GM12801 (cell line): ENCODE data around the gene DLGAP1.

Experiments used
- TF ChIP-seq, protein P1 (sequence below): IDR thresholded peaks from one replicate; pipeline ENCODE4 v1.5.1; 2011; ENCODE audit warnings: control low read depth; ENCODE audit not compliant: insufficient read length; ENCODE audit errors: extremely low read depth

Gene DLGAP1

GRCh38 chr18:4181882-4182568 is 273.1 kb downstream of the DLGAP1 start:
- TF ChIP-seq, protein P1, sequence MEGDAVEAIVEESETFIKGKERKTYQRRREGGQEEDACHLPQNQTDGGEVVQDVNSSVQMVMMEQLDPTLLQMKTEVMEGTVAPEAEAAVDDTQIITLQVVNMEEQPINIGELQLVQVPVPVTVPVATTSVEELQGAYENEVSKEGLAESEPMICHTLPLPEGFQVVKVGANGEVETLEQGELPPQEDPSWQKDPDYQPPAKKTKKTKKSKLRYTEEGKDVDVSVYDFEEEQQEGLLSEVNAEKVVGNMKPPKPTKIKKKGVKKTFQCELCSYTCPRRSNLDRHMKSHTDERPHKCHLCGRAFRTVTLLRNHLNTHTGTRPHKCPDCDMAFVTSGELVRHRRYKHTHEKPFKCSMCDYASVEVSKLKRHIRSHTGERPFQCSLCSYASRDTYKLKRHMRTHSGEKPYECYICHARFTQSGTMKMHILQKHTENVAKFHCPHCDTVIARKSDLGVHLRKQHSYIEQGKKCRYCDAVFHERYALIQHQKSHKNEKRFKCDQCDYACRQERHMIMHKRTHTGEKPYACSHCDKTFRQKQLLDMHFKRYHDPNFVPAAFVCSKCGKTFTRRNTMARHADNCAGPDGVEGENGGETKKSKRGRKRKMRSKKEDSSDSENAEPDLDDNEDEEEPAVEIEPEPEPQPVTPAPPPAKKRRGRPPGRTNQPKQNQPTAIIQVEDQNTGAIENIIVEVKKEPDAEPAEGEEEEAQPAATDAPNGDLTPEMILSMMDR, result no peak

GRCh38 chr18:4181086-4181485 is 274.0 kb downstream of the DLGAP1 start:
- TF ChIP-seq, protein P1, result no peak

- TF ChIP-seq, protein P1, result no peak
Measured at GRCh38 chr18:4172196-4173100, 282.7 kb downstream of the DLGAP1 start.

GRCh38 chr18:4157352-4157751 is 297.8 kb downstream of the DLGAP1 start:
- TF ChIP-seq, protein P1, result no peak

DNA sequence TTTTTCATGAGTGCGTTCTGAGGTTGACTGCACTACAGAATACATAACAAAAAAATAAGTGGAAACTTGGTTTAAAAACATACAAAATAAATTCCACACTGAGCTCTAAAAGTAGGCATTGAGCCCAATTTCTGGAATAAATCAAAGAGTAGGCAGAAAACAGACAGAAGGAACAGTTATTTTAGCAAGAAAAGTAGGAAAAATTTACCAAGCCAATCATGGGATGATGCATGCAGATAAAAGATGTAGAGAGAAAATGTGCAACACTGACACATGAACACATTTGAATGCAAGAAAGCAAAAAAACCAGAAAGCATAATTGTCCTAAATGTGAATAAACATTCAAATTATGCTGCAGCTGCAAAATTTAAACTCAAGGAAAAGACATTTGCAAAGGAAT is 308.3 kb downstream of the DLGAP1 start:
- TF ChIP-seq, protein P1, result no peak

DNA sequence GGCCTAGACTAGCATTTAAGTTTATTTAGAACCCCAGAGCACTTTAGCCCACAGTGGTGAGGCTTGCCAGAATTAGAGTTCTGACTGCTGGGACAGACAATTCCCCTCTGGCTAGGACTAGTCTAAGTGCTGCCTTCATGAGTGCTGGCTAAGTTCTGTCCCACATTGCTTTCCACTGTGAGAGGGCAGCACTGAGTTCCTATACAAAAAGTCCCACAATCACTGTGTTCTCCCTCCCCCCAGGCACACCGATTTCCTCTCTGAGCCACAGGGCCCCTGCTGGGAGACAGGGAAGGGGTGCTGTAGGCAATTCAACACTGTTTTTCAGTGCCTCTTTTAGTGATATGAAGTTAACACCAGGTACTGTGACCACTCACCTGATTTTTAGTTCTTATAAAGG is 310.9 kb downstream of the DLGAP1 start:
- TF ChIP-seq, protein P1, result no peak

DNA sequence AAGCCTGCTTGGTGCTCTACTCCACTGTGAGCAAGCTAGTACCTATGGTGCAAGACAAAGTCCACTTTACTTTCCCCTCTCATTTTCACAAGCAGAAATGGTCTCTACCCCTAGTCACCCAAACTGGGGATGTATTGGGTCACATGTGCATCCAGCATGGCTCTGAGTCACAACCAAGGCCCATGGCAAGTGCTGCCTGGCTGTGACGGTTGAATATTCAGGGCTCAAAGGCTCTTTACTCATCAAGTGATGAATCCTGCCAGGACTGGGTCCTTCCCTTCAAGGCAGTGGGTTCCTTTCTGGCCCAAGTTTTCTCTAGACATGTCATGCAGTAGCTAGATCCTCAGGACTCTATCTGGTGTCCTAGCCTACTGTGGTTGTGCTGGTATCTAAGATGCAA is 311.5 kb downstream of the DLGAP1 start:
- TF ChIP-seq, protein P1, result no peak
